ENCODE data around the gene DDAH1.

Gene DDAH1

GRCh38 chr1:85440612-85441011, 24.3 kb downstream of the DDAH1 start:
- DNase-seq (ENCODE audit: low read depth) = no peak

- no peak for DNase-seq (ENCODE audit: low read depth)
These were observed 26.6 kb downstream of the DDAH1 start for GRCh38 chr1:85438353-85438752.

DNA sequence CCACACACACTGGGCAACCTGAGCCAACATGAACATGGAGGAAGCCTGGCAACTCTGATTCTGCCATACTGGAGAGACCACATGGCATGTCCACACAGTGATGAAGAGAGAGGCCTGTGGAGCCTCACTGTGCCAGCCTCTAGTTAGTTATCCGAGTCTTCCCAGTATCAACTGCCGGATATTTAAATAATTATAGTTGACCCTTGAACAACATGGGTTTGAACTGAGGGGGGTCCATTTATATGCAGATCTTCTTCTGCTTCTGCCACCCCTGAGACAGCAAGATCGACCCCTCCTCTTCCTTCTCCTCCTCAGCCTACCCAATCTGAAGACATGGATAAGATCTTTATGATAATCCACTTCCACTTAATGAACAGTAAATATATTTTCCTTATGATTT, 27.8 kb downstream of the DDAH1 start:
- DNase-seq (ENCODE audit: low read depth) = no peak

DNA sequence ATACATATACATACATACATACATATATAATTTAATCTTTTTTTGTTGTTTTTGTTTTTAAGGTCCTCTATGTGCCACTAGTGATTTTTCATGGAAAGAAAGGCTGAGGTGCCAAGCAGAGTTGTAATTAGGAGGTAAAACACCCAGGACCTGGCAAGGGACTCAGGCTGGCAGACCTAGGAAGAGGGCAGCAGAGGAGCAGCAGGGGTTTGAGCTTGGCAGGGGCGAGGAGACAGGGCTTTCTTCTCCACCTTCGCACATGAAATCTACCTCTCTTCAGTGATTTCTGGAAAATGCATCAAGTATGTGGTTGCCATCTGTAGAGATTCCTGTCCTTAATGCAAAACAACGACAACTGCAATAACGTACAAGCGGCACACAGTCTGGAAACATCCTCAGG, 31.9 kb downstream of the DDAH1 start:
- DNase-seq (ENCODE audit: low read depth) = no peak

GRCh38 chr1:85428471-85429089, 36.4 kb downstream of the DDAH1 start:
- DNase-seq (ENCODE audit: low read depth) = no peak

GRCh38 chr1:85427849-85428248, 37.1 kb downstream of the DDAH1 start:
- DNase-seq (ENCODE audit: low read depth) = no peak

GRCh38 chr1:85427331-85427730, 37.6 kb downstream of the DDAH1 start:
- no peak for DNase-seq (ENCODE audit: low read depth)

DNA sequence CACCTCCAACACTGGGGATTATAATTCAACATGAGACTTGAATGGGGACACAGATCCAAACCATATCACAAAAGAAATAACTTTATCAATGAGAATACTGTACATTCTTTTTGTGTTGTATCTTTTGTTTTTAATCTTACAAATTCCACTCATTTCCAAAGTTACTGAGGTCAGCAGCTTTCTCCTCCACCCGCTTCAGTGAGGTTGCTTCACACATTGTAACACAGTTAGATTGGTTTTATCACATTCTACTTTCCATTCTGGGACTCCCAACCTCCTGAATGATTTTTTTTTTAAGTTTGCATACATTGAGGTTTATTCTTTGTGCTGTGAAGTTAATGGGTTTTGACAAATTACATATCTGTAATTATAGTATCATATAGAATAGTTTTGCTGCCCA, 43.8 kb downstream of the DDAH1 start:
- DNase-seq (ENCODE audit: low read depth) = no peak

GRCh38 chr1:85420199-85420598, 44.8 kb downstream of the DDAH1 start:
- DNase-seq (ENCODE audit: low read depth) = no peak

DNA sequence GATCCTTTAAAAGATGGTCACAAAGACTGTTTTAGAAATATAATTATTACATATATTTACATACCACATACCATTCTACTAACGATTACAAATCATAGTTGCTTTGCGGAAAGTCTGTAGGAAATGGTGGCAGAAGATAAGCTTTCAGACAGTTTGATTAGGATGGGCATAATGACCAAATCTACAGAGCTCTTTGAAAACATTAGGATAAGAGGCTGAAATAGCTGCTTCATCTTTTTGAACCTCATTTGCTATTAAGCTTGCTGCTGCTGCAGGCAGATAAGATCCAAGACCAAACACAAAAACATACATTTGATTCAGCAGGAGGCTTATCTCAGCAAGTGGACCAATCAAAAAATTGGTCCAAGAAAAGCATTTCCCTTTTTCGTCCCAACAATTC, 47.1 kb downstream of the DDAH1 start:
- DNase-seq (ENCODE audit: low read depth) = no peak

DNA sequence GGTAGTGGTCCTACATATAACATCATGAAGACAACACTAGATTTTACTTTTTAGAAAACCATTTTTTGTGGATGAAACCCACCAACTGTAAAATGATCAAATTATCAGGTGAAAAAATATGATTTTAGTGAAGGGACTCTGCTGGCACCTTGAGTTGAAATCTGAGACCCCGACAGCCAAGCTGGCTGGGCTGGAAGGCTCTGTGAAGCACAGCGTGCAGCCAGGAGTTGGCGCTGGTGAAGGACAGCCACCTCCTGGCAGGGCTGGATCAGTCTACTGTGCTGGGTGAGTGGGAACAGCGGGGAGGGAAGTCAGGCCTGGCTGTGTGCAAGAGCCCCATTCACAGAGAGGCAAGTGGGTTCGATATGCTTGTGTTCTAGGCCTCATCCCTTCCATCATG, 47.9 kb downstream of the DDAH1 start:
- DNase-seq (ENCODE audit: low read depth) = no peak

DNA sequence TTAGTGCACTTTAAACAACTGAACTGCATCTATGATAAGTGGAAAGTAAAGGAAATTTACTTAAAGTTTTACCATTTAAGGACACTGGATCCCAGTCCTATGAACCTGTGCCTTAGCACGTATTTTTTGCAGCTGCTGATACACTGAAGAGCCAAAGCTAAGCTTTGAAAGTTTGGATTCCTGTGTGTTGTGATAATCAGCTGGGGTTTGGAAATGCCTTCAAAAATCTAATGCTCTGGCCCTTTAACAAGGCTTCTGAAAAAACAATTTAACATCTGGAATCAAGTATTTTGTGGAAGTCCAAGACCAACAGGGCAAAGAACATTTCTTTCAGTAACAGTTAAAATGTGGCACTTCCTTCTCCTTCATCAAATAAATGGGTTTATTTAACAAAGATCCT, 51.8 kb downstream of the DDAH1 start:
- DNase-seq (ENCODE audit: low read depth) = no peak

DNA sequence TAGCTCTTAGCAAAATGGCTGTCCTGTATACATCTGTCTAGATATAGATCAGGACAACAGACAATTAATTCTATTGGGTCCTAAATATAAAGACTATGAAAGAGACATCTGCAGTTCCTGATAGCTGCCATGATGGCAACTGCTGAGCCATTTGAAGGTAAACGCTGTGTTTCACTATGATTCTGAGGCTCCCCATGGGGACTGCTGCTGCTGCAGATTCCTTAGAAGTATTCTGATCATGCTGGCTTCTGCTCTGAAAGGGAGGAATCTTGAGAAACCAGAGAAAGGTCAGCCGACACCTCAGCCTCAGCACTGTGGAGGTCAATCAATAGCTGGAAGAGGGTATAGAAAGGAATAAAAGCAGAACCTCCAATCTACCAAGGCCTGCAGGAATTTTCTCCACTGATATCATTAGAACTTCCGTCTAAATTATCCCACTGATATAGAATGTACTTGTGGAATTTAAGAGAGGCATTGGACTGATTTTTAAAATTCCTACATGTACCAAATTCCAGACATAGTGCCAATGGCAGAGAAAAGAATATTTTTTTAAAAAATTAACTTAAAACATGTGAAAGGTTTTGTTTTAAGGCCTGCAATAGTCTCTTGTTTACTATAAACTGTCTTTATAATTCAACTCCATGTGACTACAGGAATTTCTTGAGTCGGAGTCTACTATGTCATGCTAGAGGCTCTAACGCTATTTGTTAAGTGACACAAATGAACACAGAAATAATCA, 53.2 kb downstream of the DDAH1 start:
- DNase-seq (ENCODE audit: low read depth) = no peak

- DNase-seq (ENCODE audit: low read depth) = no peak
These were observed 55.4 kb downstream of the DDAH1 start for GRCh38 chr1:85409516-85409915.

- no peak for DNase-seq (ENCODE audit: low read depth)
These were observed 57.1 kb downstream of the DDAH1 start for GRCh38 chr1:85407746-85408377.

GRCh38 chr1:85406887-85407533, 57.9 kb downstream of the DDAH1 start:
- DNase-seq (ENCODE audit: low read depth) = no peak

GRCh38 chr1:85406081-85406480, 58.9 kb downstream of the DDAH1 start:
- no peak for DNase-seq (ENCODE audit: low read depth)

DNA sequence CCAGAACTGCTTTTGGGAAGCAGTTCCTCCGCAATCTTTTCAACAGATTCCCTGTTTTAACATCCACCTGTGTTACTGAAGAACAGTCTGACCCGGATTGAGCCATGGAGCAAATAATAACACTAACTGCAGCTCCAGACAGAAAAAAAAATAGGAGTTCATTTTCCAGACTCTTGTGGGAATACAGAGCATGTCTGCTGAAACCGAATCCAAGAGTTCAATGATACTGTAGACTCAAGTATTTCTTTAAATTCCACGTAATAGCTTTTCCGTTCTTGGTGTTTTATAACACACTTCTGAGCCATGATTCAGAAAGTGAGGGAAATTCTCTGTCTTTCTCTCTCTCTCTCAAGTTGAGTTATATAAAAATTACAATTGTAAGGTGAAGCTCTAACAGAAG, 60.6 kb downstream of the DDAH1 start:
- DNase-seq (ENCODE audit: low read depth) = no peak

GRCh38 chr1:85398391-85399064, 66.4 kb downstream of the DDAH1 start:
- no peak for DNase-seq (ENCODE audit: low read depth)

DNA sequence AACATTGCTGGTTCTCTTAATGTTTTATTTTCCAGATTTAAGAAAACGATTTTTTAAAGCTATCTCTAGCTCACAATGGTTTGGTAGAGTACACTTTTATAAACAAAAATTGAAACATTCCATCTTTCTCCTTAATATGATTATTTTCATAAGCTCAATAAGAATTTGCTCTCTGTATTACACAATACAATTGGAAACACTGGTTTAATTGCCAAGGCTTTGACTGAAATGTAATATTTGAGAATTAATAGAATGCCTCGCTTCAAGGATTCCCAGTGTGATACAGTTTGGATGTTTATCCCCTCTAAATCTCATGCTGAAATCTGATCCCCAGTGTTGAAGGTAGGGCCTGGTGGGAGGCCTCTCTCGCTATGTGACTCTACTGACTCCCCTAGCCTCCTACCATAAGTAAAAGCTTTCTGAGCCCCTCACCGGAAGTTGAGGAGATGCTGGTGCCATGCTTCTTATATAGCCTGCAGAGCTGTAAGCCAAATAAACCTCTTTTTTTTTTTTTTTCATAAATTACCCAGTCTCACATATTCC, 67.4 kb downstream of the DDAH1 start:
- DNase-seq (ENCODE audit: low read depth) = no peak

- no peak for DNase-seq (ENCODE audit: low read depth)
These were observed 68.8 kb downstream of the DDAH1 start for GRCh38 chr1:85396194-85396593.

DNA sequence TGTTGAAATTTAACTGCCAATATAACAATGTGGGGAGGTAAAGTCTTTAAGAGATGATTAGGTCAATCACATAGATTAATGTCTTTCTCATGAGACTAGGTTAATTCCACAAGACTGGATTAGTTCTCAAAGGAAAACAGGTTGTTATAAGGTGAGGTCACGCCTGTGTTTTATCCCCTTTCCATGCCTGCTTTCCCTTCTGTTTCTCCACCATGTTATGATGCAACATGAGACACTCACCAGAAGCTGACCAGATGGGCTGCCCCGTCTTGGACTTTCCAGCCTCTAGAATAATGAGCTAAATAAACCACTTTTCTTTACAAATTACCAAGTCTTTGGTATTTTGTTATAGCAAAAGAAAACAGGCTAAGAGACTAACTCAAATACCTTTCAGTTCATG, 70.8 kb downstream of the DDAH1 start:
- no peak for DNase-seq (ENCODE audit: low read depth)
